ENCODE results near the gene FAM156A.

Gene FAM156A

DNA sequence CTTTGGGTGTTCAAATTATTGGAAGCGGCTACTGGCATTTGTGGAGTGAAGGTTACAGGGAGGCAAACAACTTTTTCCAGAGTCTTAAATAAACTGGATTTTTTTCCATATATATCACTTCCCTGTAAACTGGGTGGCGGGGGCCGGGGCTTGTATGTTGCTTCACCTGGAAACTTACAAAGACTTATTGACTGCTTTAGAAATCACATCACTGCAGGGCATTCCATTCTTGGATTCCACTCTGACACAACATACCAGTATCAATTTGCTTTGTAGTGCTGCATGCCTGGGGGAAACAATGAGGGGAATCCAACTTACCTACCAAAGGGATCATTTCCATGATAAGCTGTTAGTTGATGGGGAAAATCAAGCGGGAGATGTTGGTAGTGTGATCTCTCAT lies 21.7 kb upstream of the FAM156A start:
- TF ChIP-seq GATA2 (IDR thresholded peaks at IDR 0.05; ENCODE audit: low read depth, low read length): no peak
- TF ChIP-seq GATA3 (IDR thresholded peaks at IDR 0.05; ENCODE audit: low read depth, low read length): no peak

DNA sequence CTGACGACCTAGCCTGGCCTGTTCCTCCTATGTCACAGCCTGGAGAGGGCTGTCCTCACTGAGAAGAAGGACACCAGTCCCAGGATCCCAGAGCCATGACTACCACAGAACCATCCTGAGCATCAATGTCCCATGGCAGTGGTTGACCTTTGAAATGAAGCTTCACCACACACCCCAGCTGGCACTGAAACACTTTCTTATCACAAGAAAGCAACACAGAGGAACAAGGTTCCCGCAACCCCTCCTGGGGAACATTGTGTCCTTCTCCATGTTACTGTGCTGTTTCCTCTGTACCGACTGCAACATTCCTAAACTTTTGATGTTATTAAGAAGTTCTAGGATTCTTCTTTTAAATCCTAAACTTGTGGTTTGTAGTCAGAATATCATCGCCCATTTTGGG lies 21.2 kb upstream of the FAM156A start:
- TF ChIP-seq GATA3 (IDR thresholded peaks at IDR 0.05; ENCODE audit: low read depth, low read length) (no peak), GATA2 (IDR thresholded peaks at IDR 0.05; ENCODE audit: low read depth, low read length) (no peak)

GRCh38 chrX:52977953-52978352 lies 19.6 kb upstream of the FAM156A start:
- TF ChIP-seq GATA2 (IDR thresholded peaks at IDR 0.05; ENCODE audit: low read depth, low read length): no peak
- no peak for TF ChIP-seq GATA3 (IDR thresholded peaks at IDR 0.05; ENCODE audit: low read depth, low read length)

- TF ChIP-seq GATA2 (IDR thresholded peaks at IDR 0.05; ENCODE audit: low read depth, low read length): no peak
- TF ChIP-seq GATA3 (IDR thresholded peaks at IDR 0.05; ENCODE audit: low read depth, low read length): no peak
Measured at GRCh38 chrX:52934704-52935469, 23.4 kb downstream of the FAM156A start.

DNA sequence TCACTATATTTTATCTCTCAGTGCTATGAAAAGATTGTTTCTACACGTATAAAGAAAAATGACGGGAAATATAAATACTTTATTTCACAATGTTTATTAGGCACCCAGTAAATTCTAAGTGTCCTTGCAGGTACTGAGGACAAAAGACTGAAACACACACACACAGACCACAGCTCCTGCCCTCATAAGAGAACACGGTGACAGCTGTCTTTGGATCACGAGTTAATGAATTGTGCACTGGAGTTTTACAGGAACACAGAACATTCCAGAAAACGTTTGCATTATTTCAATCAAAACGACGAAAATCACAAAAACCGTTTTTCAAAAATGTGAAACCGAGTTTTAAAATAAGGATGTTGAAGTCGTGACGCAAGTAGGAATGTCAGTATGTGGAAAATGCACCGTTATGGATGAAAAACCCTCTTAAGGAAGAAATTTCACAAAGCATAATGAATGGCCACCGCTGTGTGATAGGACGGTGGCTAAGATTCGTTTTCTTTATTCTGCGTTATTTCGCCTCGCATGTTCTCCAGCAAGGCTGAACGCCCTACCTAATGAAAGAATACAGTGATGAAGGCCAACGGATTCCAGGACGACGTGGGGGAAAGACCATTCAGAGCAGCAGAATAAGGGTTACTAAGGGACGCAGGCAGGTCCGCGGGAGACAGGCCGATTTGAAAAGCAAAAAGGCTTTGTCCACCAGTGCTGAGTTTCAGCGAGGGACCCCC lies 24.2 kb downstream of the FAM156A start:
- TF ChIP-seq GATA2 (IDR thresholded peaks at IDR 0.05; ENCODE audit: low read depth, low read length): no peak

- TF ChIP-seq GATA3 (IDR thresholded peaks at IDR 0.05; ENCODE audit: low read depth, low read length) (no peak), GATA2 (IDR thresholded peaks at IDR 0.05; ENCODE audit: low read depth, low read length) (no peak)
Measured at GRCh38 chrX:52933213-52933612, 25.1 kb downstream of the FAM156A start.

DNA sequence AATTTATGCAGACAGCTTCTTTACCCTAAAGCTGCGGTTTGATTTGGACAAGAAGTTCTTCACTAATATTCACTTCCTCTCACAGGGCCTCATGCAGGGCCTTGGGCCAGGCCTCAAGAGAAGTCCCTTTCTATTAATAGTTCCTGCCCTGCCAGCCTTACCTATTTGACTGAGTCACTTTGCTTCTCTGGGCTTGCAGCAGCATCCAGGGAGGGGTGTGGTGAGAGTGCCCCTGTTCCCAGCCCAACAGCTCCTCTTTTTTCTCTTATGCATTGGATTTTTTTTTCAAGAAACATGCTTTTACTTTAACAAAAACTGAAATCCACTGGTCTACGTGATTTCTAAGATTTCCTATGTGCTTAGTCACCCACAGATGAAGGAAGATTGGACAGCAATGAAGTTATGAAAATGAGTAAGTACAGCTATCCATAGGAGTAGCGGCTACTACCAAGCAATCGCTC lies 34.5 kb downstream of the FAM156A start:
- TF ChIP-seq GATA2 (IDR thresholded peaks at IDR 0.05; ENCODE audit: low read depth, low read length) (no peak), GATA3 (IDR thresholded peaks at IDR 0.05; ENCODE audit: low read depth, low read length) (no peak)

Measured in SH-SY5Y (cell line).